ENCODE results near the gene HOMER1.

DNA sequence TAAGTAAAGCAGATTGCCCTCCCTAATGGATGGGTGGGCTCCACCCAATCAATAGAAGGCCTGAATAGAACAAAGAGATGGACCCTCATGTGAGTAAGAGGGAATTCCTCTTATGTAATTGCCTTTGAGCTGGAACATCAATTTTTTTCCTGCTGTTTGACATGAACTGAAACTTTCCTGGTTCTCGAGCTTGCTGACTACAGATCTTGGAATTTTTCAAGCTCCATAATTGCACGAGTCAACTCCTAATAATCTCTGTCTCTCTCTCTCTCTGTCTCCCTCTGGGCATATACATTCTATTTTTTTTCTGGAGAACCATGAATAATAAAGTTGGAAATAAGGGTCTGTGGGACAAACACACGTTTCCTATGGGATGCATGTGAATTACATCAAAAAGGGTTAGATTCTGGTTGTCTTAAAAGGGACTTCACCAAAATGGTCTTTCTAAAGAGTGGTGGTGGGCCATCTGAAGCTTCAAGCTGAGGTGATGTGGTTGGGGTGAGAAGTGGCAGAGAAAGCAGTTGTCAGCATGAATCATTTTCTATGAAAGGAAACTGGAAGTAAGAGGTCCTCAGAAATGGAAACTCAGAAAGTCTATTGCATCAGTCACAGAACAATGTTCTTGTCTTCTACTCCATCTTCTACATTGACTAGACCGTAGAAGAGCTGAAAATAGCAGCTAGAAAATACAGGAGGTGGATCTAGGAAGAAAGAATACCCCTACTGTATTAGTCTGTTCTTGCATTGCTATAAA, 47.0 kb upstream of the HOMER1 start:
- TF ChIP-seq, protein P1, sequence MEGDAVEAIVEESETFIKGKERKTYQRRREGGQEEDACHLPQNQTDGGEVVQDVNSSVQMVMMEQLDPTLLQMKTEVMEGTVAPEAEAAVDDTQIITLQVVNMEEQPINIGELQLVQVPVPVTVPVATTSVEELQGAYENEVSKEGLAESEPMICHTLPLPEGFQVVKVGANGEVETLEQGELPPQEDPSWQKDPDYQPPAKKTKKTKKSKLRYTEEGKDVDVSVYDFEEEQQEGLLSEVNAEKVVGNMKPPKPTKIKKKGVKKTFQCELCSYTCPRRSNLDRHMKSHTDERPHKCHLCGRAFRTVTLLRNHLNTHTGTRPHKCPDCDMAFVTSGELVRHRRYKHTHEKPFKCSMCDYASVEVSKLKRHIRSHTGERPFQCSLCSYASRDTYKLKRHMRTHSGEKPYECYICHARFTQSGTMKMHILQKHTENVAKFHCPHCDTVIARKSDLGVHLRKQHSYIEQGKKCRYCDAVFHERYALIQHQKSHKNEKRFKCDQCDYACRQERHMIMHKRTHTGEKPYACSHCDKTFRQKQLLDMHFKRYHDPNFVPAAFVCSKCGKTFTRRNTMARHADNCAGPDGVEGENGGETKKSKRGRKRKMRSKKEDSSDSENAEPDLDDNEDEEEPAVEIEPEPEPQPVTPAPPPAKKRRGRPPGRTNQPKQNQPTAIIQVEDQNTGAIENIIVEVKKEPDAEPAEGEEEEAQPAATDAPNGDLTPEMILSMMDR (conservative IDR thresholded peaks at IDR 0.05; ENCODE audit: low read depth, low read length): no peak
- TF ChIP-seq EZH2 (IDR thresholded peaks at IDR 0.05; ENCODE audit: low read length, unreplicated experiment): no peak
